ENCODE measurements around the gene TCHP.

DNA sequence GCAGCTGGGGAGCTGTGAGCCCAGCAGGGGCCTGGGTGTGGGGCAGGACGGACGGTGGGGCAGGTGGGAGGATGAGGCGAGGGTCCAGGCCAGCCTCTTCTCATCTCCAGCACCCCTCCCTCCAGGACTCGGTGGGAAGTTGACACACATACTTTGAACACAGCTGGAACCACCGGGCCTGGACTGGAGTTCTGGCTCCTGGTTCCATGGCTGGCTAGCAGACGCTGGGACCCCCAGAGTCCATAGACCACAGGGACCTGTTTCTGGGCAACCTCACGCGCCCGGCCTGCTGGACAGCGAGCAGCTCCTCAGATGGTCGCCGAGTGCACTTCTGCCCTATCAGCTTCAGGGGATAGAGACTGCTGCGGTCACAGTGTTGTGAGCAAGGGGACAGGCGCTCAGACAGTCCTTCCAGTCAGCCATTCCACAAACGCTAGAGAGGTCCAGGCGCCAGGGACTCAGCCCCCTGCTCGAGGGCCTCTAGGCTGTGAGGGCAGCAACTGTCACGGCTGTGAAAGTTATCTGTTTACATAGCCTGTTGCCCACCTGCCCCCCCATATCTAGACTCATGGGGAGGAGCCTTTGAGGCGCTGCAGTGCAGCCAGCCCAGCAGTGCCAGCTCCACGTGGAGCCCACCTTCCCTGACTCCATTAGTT is 25.2 kb downstream of the TCHP start:
- TF ChIP-seq, protein P1, sequence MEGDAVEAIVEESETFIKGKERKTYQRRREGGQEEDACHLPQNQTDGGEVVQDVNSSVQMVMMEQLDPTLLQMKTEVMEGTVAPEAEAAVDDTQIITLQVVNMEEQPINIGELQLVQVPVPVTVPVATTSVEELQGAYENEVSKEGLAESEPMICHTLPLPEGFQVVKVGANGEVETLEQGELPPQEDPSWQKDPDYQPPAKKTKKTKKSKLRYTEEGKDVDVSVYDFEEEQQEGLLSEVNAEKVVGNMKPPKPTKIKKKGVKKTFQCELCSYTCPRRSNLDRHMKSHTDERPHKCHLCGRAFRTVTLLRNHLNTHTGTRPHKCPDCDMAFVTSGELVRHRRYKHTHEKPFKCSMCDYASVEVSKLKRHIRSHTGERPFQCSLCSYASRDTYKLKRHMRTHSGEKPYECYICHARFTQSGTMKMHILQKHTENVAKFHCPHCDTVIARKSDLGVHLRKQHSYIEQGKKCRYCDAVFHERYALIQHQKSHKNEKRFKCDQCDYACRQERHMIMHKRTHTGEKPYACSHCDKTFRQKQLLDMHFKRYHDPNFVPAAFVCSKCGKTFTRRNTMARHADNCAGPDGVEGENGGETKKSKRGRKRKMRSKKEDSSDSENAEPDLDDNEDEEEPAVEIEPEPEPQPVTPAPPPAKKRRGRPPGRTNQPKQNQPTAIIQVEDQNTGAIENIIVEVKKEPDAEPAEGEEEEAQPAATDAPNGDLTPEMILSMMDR (IDR thresholded peaks at IDR 0.05): no peak
- TF ChIP-seq POLR2A (IDR thresholded peaks at IDR 0.05): no peak
- TF ChIP-seq POLR2AphosphoS5 (IDR thresholded peaks at IDR 0.05): no peak
